Endothelial cell of umbilical vein (primary cell): Measurements from ENCODE around the gene ADIPOQ. TPM values are rescaled to one million over a fixed set of nuclear protein-coding genes. Genes with fewer than 3 reads are reported as not detected.

ENCODE experiments used
- BruUV-seq: library from RNA; stranded (reverse); fragments of 400-500 nt; replicated peaks from 2 replicates; lab custom pipeline; 2021; lab: Mats Ljungman, UMichigan
- CTCF ChIA-PET: fragments of 300-600, 350-600 bp; sonication (Branson Sonifier 250); formaldehyde crosslinking; loops from one replicate; lab custom pipeline; 2021; ENCODE audit warnings: antibody characterized with exemption, inconsistent platforms; lab: Charles Lee
- POLR2A ChIA-PET: fragments of 300-600, 350-600 bp; sonication (Branson Sonifier 250); formaldehyde crosslinking; loops from one replicate; lab custom pipeline; 2021; ENCODE audit warnings: antibody characterized with exemption, inconsistent platforms; lab: Charles Lee
- DNase-seq: peaks from one replicate; pipeline ENCODE4 v3.0.0-alpha.2; 2011; ENCODE audit warnings: low read depth, low spot score
- FAIRE-seq: peaks from 2 replicates; lab custom pipeline; 2011; peaks lifted over from hg19 to GRCh38; lab: Jason Lieb, UNC
- H2AFZ ChIP-seq: 2 replicates; pipeline ENCODE4 v1.6.0; 2012; ENCODE audit warnings: low read depth, low read length, control low read depth, inconsistent platforms
- H3K27ac ChIP-seq: 2 replicates; pipeline ENCODE4 v1.5.1; 2011; ENCODE audit warnings: low read depth, mild to moderate bottlenecking, control low read depth, low read length, moderate library complexity; ENCODE audit not compliant: insufficient read depth
- H3K27me3 ChIP-seq, 2 experiments: 2 replicates each; pipeline versions ENCODE4 v1.6.0 to v1.6.1; 2011; ENCODE audit warnings: low read length in 2 of 2, mixed read lengths in 1 of 2; ENCODE audit not compliant: control insufficient read depth in 2 of 2, insufficient read depth in 2 of 2
- H3K36me3 ChIP-seq, 2 experiments: 2 replicates in 1 of 2; 3 replicates in 1 of 2; pipeline ENCODE4 v1.5.1; 2011; ENCODE audit warnings: low read length in 2 of 2, mild to moderate bottlenecking in 1 of 2, moderate library complexity in 1 of 2; ENCODE audit not compliant: control insufficient read depth in 2 of 2, insufficient read depth in 2 of 2; ENCODE audit errors: extremely low read depth in 1 of 2
- H3K4me1 ChIP-seq: 3 replicates; pipeline ENCODE4 v1.5.1; 2011; ENCODE audit warnings: mild to moderate bottlenecking, low read length; ENCODE audit not compliant: control insufficient read depth, insufficient read depth; ENCODE audit errors: extremely low read depth
- H3K4me2 ChIP-seq: 2 replicates; pipeline ENCODE4 v1.6.1; 2011; ENCODE audit warnings: low read length, control low read depth, mixed read lengths; ENCODE audit not compliant: insufficient read depth
- H3K4me3 ChIP-seq, 3 experiments: fragments of 200-600 bp in 1 of 3; sonication (generic), shearing (Covaris generic) in 1 of 3; replicated peaks in 1 of 3; 2 replicates each; pipeline ENCODE4 v1.5.1; 2011 to 2016; ENCODE audit warnings: control low read depth in 3 of 3, low read length in 3 of 3, mild to moderate bottlenecking in 2 of 3, inconsistent platforms in 1 of 3, low read depth in 1 of 3, moderate library complexity in 1 of 3; ENCODE audit not compliant: insufficient read depth in 1 of 3
- H3K79me2 ChIP-seq: 2 replicates; pipeline ENCODE4 v1.6.0; 2012; ENCODE audit warnings: low read length, inconsistent platforms; ENCODE audit not compliant: control insufficient read depth, insufficient read depth
- H3K9ac ChIP-seq: replicated peaks from 2 replicates; pipeline ENCODE3; 2011; ENCODE audit warnings: low read length, control low read depth; ENCODE audit not compliant: insufficient read depth; ENCODE audit errors: extremely low read depth
- H3K9me1 ChIP-seq: replicated peaks from 3 replicates; pipeline ENCODE4 v1.6.0; 2011; ENCODE audit warnings: mild to moderate bottlenecking, low read length; ENCODE audit not compliant: control insufficient read depth, insufficient read depth; ENCODE audit errors: extremely low read depth
- H3K9me3 ChIP-seq: replicated peaks from 2 replicates; pipeline ENCODE4 v1.5.1; 2012; ENCODE audit warnings: low read length, inconsistent platforms; ENCODE audit not compliant: control insufficient read depth, insufficient read depth
- H4K20me1 ChIP-seq: replicated peaks from 2 replicates; pipeline ENCODE3; 2011; ENCODE audit warnings: mild to moderate bottlenecking, low read length; ENCODE audit not compliant: control insufficient read depth, insufficient read depth; ENCODE audit errors: extremely low read depth
- EZH2 ChIP-seq: IDR thresholded peaks from 2 replicates; pipeline ENCODE4 v1.6.1; 2012; ENCODE audit warnings: borderline replicate concordance, low read depth, mild to moderate bottlenecking, moderate library complexity, low read length, inconsistent platforms; ENCODE audit not compliant: severe bottlenecking
- FOS ChIP-seq: IDR thresholded peaks from 2 replicates; pipeline ENCODE4 v1.6.1; 2011; ENCODE audit warnings: mild to moderate bottlenecking, low read length, moderate library complexity, borderline replicate concordance; ENCODE audit not compliant: insufficient read depth
- GATA2 ChIP-seq: IDR thresholded peaks from 2 replicates; pipeline ENCODE4 v1.7.0; 2011; ENCODE audit warnings: low read depth, mild to moderate bottlenecking, moderate library complexity, mixed read lengths, low read length; ENCODE audit not compliant: insufficient read length, insufficient read depth
- JUN ChIP-seq: IDR thresholded peaks from 2 replicates; pipeline ENCODE4 v1.6.1; 2011; ENCODE audit warnings: borderline replicate concordance, low read depth; ENCODE audit not compliant: insufficient read length, insufficient read depth
- MYC ChIP-seq: IDR thresholded peaks from one replicate; pipeline ENCODE4 v1.6.1; 2011; ENCODE audit warnings: mild to moderate bottlenecking, low read depth, low read length
- POLR2A ChIP-seq: IDR thresholded peaks from 2 replicates; pipeline ENCODE4 v1.6.1; 2012; ENCODE audit warnings: low read depth, mild to moderate bottlenecking, control low read depth, low read length
- POLR2AphosphoS5 ChIP-seq: IDR thresholded peaks from 2 replicates; pipeline ENCODE4 v1.6.1; 2012; ENCODE audit warnings: low read depth, mild to moderate bottlenecking, control low read depth, low read length, moderate library complexity; ENCODE audit not compliant: insufficient read depth
- dilution Hi-C: fragments of 300-500 bp; cut with MboI; formaldehyde crosslinking; loops from one replicate; pipeline ENCODE4 v1.15.0; 2019; ENCODE audit warnings: low sequenced_read_pairs; ENCODE audit not compliant: extremely low pct_ligation_motif_present
- intact Hi-C: fragments of 100-400 bp; cut with micrococcal nuclease; formaldehyde crosslinking; loops from one replicate; pipeline ENCODE4 v1.10.0; 2022
- polyA plus RNA-seq, 4 experiments: library from polyadenylated mRNA; depleted of rRNA in 3 of 4; stranded (reverse) in 3 of 4; unstranded in 1 of 4; fragments of >200 nt; gene quantifications; 2 replicates each; pipeline versions ENCODE4 v1.2.1 to v1.2.3, GENCODE V29; 2011 to 2012; ENCODE audit warnings: missing spikeins in 1 of 4
- total RNA-seq: library from RNA; stranded (reverse); gene quantifications from 2 replicates; pipeline ENCODE4 v1.2.3, GENCODE V29; 2021
- TF ChIP-seq, protein P1 (sequence below): IDR thresholded peaks from 2 replicates; pipeline ENCODE4 v1.6.1; 2011; ENCODE audit not compliant: insufficient read depth, insufficient read length
- TF ChIP-seq, protein P2 (sequence below), 2 donors: IDR thresholded peaks; 1 replicate in 1 of 2; 2 replicates in 1 of 2; pipeline ENCODE4 v1.5.1; 2011; ENCODE audit warnings: low read length in 2 of 2, mild to moderate bottlenecking in 2 of 2, moderate library complexity in 2 of 2, control low read depth in 1 of 2, inconsistent platforms in 1 of 2, low read depth in 1 of 2; ENCODE audit not compliant: insufficient read depth in 1 of 2; ENCODE audit errors: extremely low read depth in 1 of 2

ADIPOQ gene
- total and polyA plus RNA-seq, 2 donors (not counting 3 experiments of a cell fraction or from before 2014, with no cell fraction given): not detected

DNA sequence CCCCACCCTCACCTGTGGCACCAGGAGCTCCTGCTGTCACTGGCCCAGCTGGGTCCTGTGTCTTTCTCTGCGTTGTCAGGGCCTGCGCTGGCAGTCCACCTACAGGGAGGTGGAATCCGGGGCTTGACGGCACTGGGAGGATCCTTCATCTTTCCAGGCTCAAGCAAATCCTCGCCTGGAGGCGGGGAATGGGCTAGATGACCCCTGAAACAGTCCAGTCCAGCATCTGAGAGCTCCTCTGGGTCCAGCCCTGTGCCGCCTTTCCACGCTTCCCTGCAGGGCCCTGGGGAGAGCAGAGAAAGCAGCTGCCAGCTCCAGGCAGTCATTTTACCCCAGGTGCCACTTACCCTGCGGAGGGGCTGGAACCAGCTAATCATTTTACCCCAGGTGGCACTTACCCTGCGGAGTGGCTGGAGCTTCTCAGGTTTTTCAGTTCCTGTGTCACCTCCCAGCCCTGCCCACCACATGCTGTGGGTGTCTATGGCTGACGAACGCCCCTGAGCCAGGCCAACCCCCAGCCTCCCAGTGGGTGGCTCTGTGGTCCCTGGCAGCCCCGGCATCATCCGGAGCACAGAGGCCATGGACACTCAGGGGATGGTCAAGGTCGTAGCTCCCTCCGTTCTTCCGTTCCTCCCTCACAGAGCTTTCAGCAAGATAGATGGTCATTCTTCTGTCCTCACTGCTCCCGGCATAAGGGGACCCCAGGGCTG is 17.9 kb upstream of the ADIPOQ start:
- Histone ChIP-seq H3K79me2 (no peaks in the 10 kb centered on the region), H3K9me1 (no peaks in the 10 kb centered on the region), H3K4me3 (no peak overlapping the region), H3K9me3 (no peaks in the 10 kb centered on the region), H3K27me3 (peaks cover 12 to 16% of the 10 kb centered on the region in 2 experiments), H3K27ac (no peak overlapping the region), H3K4me2 (no peak overlapping the region), H2AFZ (no peak overlapping the region), H3K4me1 (peaks cover 9% of the 10 kb centered on the region), H3K36me3 (no peaks in the 10 kb centered on the region), H3K9ac (no peak overlapping the region), H4K20me1 (no peaks in the 10 kb centered on the region)
- no peak for FAIRE-seq
- DNase-seq: no peak
- TF ChIP-seq FOS (no peak), POLR2A (no peak), EZH2 (no peak), GATA2 (no peak), MYC (no peak), JUN (no peak), POLR2AphosphoS5 (no peak)
- TF ChIP-seq, protein P1, sequence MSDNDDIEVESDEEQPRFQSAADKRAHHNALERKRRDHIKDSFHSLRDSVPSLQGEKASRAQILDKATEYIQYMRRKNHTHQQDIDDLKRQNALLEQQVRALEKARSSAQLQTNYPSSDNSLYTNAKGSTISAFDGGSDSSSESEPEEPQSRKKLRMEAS: no peak
- TF ChIP-seq, protein P2, sequence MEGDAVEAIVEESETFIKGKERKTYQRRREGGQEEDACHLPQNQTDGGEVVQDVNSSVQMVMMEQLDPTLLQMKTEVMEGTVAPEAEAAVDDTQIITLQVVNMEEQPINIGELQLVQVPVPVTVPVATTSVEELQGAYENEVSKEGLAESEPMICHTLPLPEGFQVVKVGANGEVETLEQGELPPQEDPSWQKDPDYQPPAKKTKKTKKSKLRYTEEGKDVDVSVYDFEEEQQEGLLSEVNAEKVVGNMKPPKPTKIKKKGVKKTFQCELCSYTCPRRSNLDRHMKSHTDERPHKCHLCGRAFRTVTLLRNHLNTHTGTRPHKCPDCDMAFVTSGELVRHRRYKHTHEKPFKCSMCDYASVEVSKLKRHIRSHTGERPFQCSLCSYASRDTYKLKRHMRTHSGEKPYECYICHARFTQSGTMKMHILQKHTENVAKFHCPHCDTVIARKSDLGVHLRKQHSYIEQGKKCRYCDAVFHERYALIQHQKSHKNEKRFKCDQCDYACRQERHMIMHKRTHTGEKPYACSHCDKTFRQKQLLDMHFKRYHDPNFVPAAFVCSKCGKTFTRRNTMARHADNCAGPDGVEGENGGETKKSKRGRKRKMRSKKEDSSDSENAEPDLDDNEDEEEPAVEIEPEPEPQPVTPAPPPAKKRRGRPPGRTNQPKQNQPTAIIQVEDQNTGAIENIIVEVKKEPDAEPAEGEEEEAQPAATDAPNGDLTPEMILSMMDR (IDR thresholded peaks at IDR 0.05; ENCODE audit: extremely low read depth in 1 of 2, insufficient read depth in 1 of 2, low read depth in 1 of 2, low read length in 2 of 2): no peak
- ChIA-PET CTCF (interaction anchor here (0.9 to 1.9 kb wide), 5 partner anchors 32 to 341 kb away, joined by 3 to 9 read pairs (median 6); no protein-coding TSS in a partner anchor), POLR2A (no interaction called here)
- dilution Hi-C loops (no loop called here), intact Hi-C loops (loop anchor here (5.0 kb wide), 2 partner anchors 257 to 567 kb away; partner anchors contain the start of gene TBCCD1)
- no TSS peak for BruUV-seq
